Measurements from ENCODE around the gene PLA2G2F. TPM values are rescaled to one million over a fixed set of nuclear protein-coding genes. Genes with fewer than 3 reads are reported as not detected.

PLA2G2F gene
- polyA plus RNA-seq, 1 experiment: not detected

GRCh38 chr1:20198918-20199317 lies 59.8 kb downstream of the PLA2G2F start:
- POLR2A ChIA-PET: no interaction called here
- no peak for TF ChIP-seq CTCF (IDR thresholded peaks at IDR 0.05; ENCODE audit: insufficient read depth, low read depth, low read length)
- H3K4me3 ChIP-seq (ENCODE audit: low read depth, low read length): no peak overlapping the region
- peaks cover 7% of the 10 kb centered on the region; the same call in 1 of the 2 replicates for H3K27me3 ChIP-seq (ENCODE audit: control insufficient read depth, insufficient read depth, low read length)
- H3K36me3 ChIP-seq (ENCODE audit: control insufficient read depth, insufficient read depth, low read length): no peaks in the 10 kb centered on the region
- CTCF ChIA-PET: interaction anchor here (0.8 kb wide), 1 partner anchor 16 kb away, joined by 3 read pairs; no protein-coding TSS in a partner anchor
- no peak for DNase-seq (ENCODE audit: low read depth)

GRCh38 chr1:20199403-20199802 lies 60.3 kb downstream of the PLA2G2F start:
- TF ChIP-seq CTCF (IDR thresholded peaks at IDR 0.05; ENCODE audit: insufficient read depth, low read depth, low read length): no peak
- Histone ChIP-seq H3K36me3 (ENCODE audit: control insufficient read depth, insufficient read depth, low read length) (no peaks in the 10 kb centered on the region), H3K27me3 (ENCODE audit: control insufficient read depth, insufficient read depth, low read length) (peaks cover 7% of the 10 kb centered on the region; the same call in 1 of the 2 replicates), H3K4me3 (ENCODE audit: low read depth, low read length) (no peak overlapping the region)
- ChIA-PET CTCF (interaction anchor here (0.8 to 1.1 kb wide), 2 partner anchors 16 to 40 kb away, joined by 3 read pairs; no protein-coding TSS in a partner anchor), POLR2A (no interaction called here)
- DNase-seq (ENCODE audit: low read depth): no peak

GRCh38 chr1:20199840-20200239 lies 60.7 kb downstream of the PLA2G2F start:
- no peak for TF ChIP-seq CTCF (IDR thresholded peaks at IDR 0.05; ENCODE audit: insufficient read depth, low read depth, low read length)
- CTCF ChIA-PET: interaction anchor here (0.8 to 2.5 kb wide), 4 partner anchors 13 to 225 kb away, joined by 3 to 10 read pairs (median 3); no protein-coding TSS in a partner anchor
- no peak for DNase-seq (ENCODE audit: low read depth)
- peaks cover 5% of the 10 kb centered on the region; the same call in 1 of the 2 replicates for H3K27me3 ChIP-seq (ENCODE audit: control insufficient read depth, insufficient read depth, low read length)
- no peaks in the 10 kb centered on the region for H3K36me3 ChIP-seq (ENCODE audit: control insufficient read depth, insufficient read depth, low read length)
- H3K4me3 ChIP-seq (ENCODE audit: low read depth, low read length): no peak overlapping the region
- POLR2A ChIA-PET: no interaction called here

Other genes starting within 250 kb of the PLA2G2F start
- gene PLA2G2E, start 215.7 kb upstream of the PLA2G2F start, polyA plus RNA-seq (2011; rRNA removed): not detected in 2 replicates
- gene PLA2G2A, start 159.7 kb upstream of the PLA2G2F start, polyA plus RNA-seq (2011; rRNA removed): not detected in 2 replicates
- not detected in 2 replicates for gene PLA2G5, start 69.1 kb upstream of the PLA2G2F start, polyA plus RNA-seq (2011; rRNA removed)
- gene PLA2G2D, start 19.8 kb upstream of the PLA2G2F start, polyA plus RNA-seq (2011; rRNA removed): not detected in 2 replicates
- not detected in 2 replicates for gene UBXN10, start 46.8 kb downstream of the PLA2G2F start, polyA plus RNA-seq (2011; rRNA removed)
- gene PLA2G2C, start 47.2 kb downstream of the PLA2G2F start, polyA plus RNA-seq (2011; rRNA removed): not detected in 2 replicates
- not detected in 2 replicates for gene VWA5B1, start 151.6 kb downstream of the PLA2G2F start, polyA plus RNA-seq (2011; rRNA removed)

Measured in BJ (cell line).